GM21447 (cell line): ENCODE measurements around the gene MRPL58.
A peak's percentile ranks its signal among the peaks of the same experiment; 100 is the strongest.
"Not testable (repeated sequence)": the region's sequence is repeated elsewhere in the genome, so short reads cannot be mapped to it uniquely, and the experiment has no call there.

Source experiments
- ATAC-seq: cut with Tn5 transposase; IDR thresholded peaks from one replicate; pipeline ENCODE4 v1.9.1; 2021; ENCODE audit not compliant: unreplicated experiment

Gene MRPL58

GRCh38 chr17:75012346-75013091 is at the start of gene MRPL58:
Gene MRPL58, plus strand, starts transcription at chr17:75012670. Its CDS starts 17 bp downstream, at chr17:75012687.
- peak; percentile 79 for ATAC-seq

- no peak for ATAC-seq
Observed at GRCh38 chr17:74963656-74964055, 48.8 kb upstream of the MRPL58 start.

GRCh38 chr17:74964246-74964761 is 48.2 kb upstream of the MRPL58 start:
- ATAC-seq = no peak

DNA sequence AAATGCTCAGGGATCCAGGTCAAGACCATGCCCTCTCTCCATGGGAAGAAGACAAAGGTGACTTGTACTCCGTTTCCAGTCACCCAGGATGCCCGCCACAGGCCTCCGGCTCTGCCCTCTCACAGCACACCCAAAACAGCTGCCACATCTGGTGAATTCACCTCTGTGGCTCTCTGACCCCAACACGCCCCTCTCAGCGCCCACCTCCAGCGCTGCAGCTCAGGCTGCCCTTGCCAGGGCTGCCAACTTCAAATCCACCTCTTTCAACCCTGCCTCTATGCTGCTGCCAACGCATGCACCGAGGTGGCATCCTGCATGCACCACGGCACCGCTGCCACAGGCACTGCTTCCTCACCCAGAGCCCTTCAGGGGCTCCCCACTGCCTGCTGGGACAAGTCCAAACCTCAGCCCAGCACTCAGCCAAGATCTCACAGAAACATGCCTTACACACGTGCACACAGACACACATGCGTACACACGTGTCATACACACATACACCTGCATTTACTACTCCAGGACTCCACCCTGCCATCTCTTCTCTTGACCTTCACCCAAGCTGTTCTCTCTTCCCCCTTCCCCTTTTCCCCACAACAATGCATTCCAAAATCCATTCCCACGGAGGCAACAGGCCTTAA is 47.4 kb upstream of the MRPL58 start:
- ATAC-seq = no peak

DNA sequence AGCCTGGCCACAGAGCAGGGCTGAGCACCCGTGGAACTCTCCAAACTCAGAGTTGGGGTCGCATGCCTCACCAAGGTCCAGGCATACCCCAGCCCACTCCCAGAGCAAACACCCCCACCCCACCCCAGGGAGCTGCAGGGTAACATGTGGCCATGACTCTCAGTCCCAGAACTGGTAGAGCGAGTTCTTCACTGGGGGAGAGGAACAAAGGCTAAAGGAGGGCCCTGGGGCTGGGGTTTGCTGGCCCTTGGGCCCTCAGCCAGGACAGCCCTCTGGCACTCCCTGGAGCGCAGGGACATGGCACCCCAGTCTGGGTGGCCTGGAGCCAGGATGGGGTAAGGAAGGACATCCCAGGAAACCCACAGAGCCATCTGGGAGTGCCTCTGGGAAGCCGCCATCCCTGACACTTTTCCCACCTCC is 44.1 kb upstream of the MRPL58 start:
- no peak for ATAC-seq

- ATAC-seq = not testable (repeated sequence)
Observed at GRCh38 chr17:74969501-74969900, 43.0 kb upstream of the MRPL58 start.

DNA sequence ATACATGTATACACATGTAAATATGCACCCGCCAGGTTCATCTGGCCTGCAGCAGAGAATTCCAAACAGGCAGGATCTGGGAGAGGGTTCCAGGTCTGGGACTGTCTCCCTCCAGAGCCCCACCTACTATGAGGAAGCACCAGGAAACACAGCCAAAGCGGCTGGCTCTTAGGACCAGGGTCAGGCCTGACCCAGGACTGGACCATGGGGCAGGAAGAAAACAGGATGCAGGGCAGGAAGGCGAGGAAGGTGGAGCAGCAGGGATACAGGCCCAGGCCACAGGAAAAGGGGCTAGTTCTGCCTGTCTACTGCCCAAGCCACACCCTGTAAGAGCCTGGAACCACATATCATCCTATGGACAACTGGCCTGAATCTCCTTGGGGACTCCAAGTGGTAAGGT is 42.1 kb upstream of the MRPL58 start:
- ATAC-seq = no peak

DNA sequence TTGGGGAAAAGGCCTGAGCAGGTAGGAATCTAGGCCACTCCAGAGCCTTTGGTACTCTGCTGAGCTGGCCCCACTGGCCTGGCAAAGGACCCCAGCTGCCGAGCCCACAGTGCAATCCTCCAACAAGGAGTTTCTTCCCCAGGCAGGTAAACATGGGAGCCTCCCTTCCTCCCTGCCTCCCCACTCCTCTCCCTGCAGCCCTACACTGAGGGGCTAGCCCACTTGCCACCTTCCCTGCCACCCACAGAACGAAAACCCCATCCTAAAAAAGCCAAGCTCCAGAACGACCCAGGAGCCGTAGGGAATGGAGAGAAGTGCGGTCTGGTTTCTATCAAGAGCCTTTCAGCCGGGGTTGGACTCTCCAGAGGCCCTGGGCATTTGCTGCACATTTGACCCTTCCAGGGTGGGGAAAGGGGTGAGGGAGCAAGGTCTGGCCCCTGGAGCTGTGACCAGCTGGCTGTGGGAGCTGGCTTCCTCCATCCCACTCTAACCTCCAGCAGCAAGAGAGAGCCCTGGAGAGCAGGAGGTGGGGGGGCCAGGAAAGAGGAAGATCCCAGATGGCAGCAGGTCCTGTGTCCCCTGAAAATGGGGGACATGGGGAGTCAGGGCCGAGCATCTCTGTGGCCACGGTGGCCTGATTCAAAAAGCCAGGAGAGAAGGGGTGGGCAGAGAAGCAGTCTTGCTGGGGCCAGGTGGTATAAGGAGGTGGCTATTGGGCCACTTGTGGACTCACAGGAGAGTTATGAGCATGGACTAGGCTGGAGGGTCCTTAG is 41.2 kb upstream of the MRPL58 start:
- no peak for ATAC-seq

GRCh38 chr17:74971842-74972106 is 40.7 kb upstream of the MRPL58 start:
- ATAC-seq = no peak

DNA sequence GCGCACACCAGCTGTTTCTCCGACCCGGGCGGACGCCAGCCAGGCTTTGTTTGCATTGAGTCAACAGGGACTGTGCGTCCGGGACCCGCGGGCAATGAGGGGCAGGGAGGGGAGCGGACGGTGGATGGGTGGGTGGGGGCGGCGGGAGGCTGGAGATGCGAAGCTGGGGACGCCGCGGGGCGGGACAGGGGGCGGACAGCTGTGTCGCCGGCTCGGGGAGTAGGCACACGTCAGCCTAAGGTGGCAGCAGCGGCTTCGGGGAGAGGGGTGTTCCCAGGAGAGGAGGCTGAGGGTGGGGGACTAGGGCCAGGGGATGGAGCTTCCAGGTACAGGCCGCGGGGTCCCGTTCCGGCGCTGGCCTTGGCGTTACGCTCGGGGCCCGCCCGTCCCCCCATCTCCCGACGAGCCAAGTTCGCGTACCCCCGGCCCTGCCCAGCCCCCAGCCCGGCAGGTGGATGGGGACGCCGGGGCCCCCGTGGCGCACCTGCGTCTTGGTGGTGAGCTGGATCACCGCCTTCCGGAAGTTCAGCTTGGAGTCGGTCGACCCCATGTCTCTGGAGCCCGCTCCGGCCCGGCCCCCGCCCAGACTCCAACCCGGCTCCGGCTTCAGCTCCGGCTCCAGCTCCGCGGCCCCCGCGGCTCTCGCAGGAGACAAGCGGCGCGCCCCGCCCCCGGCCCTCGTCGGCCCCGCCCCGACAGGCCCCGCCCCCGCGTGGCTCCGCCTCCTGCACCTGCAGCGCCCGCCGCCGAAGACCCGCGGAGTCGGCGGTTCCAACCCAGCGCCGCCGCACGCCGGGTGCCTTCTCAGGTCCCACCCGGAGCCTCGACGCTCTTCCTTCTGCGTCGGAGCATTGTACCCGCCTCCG is 40.1 kb upstream of the MRPL58 start, which contains the start of gene HID1:
TSS of gene HID1 (minus strand) at position 653 of the 866 bp plus-strand sequence. CDS start at position 550, 103 bp downstream.
- ATAC-seq = no peak

DNA sequence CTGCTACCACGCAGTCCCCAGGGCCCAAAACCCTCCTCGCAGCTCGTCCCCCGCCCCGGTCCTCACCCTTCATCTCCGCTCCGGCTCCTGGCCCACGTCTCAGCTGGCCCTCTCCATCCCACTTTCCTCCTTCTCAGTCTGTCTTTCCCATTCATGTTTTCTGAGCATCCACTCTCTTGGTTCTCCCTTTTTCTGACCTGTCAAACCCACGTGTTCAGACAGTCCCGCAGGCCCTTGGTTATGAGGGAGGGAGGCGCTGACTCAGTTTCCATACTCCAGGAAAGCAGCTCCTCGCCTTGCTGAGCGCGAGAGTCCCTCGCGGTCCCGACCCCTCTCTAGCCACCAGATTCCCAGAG is 39.5 kb upstream of the MRPL58 start:
- no peak for ATAC-seq

- ATAC-seq = no peak
Observed at GRCh38 chr17:74975943-74976342, 36.5 kb upstream of the MRPL58 start.

DNA sequence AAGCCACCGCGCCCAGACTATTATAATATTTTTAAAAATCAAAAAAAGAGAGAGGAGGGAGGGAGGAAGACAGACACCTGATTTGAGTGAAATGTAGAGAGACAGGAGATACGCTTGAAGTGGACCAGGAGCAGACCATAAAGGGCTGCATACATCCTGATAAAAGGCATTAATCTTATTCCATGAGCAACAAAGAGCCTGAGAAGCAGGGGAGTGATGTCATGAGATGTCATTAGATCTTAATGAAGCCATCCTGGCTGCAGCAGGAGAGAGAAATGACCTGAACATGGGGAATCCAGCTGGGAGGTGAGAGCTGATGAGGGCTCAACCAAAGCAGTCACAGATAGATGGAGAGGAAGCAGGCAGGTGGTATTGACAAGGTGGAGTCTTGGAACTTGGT is 34.7 kb upstream of the MRPL58 start:
- ATAC-seq = no peak

DNA sequence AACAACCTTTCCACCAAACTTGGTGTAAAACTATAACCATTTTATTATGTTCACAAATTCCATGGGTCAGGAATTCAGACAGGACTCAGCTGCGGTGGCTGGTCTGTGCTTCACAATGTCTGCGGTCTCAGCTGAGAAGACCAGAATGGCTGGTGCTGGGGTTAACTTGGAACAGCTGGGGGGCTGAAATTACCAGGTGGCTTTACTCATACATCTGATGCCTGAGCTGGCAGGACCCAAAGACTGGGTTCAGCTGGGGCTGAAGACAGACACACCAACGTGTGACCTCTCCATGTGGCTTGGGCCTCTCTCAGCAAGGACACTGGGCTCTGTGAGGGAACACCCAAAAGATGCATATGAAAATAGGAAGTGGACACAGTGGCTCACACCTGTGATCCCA is 34.2 kb upstream of the MRPL58 start:
- ATAC-seq = no peak

DNA sequence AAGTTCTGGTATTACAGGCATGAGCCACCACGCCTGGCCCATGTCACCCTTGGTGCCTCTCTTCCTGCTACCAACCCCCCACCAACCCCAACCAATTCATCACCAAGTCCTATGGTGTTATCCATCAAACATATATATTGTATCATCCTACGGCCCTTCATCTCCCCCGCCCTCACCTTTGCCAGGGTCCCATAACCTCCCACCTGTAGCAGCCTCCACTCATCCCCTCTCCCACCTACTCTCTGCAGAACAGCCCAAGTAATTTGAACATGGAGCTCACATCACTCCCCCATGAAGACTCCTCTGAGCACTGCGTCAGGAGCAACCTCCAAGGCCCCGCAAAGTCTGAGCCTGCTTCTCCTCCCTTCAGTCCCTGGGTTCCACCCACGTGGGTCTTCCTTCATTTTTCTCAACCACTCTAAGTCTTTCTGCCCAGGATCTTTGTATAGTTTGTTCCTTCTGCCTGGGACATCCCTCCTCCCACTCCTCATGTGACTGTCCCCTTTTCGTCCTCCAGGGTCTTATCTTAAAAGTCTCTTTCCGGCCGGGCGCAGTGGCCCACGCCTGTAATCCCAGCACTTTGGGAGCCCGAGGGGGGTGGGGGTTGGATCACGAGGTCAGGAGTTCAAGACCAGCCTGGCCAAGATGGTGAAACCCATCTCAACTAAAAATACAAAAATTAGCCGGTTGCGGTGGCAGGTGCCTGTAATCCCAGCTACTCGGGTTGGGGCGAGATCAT is 32.9 kb upstream of the MRPL58 start:
- ATAC-seq = no peak

DNA sequence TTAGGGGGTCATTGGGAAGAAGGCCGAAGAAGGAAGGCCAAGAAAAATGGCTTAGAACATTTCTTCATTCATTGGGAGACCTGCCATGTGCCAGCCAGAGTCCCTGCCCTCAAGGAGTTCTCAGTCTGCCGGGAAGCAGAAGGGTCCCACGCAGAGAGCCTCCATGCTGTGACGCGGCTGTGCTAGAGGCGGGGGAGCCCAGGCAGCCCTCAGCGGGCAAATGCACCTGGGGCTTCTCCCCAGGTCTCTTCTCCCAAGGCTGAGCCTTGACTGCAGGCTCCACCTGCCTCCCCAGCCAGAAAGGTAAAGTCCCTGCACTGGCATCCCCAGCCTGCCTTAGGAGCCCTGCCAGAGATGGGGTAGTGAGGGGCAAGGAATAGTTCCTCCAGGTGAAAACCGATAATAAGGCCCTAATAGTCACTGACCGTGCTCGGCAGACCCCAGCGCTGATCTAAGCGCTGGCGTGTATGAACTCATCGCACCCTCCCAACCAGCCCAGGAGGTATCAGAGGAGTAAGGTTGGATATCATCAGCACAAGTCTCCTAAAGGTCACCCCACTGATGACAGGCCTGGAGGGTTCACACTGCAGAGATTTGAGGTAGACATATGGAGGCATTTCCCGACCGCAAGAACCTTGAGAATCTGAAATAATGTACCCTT is 31.0 kb upstream of the MRPL58 start:
- no peak for ATAC-seq

DNA sequence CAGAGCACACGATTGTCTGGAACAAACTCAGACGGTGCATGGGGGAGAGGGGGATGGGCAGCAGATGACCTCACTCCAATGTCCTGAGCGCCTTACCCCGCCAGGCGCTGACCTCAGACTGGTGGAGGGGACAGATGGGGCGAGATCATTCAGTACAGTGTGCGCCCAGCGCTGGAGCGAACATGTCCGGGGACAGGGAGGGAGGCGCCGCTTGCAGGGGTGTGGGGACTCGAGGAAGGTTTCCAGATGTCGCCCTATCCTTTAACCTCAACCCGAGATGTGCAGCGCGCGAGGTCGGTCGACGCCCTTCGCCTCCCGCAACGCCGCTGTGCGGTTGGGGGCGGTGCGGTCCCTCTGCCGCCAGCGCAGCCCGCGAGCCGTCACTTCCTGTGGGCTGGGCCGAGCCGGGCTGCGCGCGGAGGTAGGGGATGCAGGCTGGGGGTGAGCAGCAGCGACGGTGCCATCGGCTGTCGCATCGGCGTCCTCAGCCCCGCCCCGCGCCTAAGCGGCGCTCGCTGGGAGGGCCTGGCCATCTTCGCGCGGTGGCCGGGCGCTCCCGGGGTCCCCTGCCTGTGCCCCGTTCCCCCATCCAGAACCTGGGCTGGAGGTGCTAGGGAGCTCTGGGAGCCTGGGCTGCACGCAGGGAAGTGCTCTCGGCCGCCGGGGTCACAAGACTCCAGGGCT is 30.3 kb upstream of the MRPL58 start:
- no peak for ATAC-seq

DNA sequence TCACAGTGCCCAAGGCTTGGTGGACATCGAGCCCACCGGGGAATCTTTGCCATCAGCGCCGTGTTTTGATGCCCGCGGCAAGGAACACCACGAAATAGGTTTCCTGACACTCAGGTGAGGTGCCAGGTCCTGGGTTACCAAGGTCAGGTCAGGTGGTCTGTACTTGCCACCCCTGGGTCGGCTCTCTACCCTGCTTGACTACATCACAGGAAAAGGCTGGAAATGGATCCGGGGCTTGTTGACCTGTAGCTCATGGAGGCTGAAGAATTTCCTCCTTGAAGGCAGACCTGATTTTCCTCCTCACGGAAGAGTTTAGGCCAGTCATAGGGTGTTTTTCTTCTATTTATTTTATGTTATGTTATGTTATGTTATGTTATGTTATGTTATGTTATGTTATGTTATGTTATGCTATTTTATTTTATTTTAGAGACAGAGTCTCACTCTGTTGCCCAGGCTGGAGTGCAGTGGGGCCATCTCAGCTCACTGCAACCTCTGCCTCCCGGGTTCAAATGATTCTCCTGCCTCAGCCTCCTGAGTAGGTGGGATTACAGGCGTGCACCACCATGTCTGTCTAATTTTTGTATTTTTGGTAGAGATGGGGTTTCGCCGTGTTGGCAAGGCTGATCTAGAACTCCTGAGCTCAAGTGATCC is 29.7 kb upstream of the MRPL58 start:
- not testable (repeated sequence) for ATAC-seq

DNA sequence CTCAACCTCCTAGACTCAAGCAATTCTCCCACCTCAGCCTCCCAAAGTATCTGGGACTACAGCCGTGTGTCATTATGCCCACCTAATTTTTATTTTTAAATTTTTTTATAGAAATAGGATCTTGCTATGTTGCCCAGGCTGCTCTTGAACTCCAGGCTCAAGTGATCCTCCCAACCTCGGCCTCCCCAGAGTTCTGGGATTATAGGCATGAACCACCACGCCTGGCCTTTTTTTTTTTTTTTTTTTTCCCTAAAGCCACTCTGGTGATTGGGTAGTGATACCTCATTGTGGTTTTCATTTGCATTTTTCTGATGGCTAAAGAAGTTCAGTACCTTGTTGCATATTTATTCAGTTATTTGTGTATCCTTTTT is 26.3 kb upstream of the MRPL58 start:
- no peak for ATAC-seq
